ENCODE results near the gene ATP1A1. TPM values are rescaled to one million over a fixed set of nuclear protein-coding genes. Genes with fewer than 3 reads are reported as not detected.
A peak's percentile ranks its signal among the peaks of the same experiment; 100 is the strongest.

ATP1A1 gene
- total RNA-seq, 2 experiments from 2014 or later: 251 to 262 TPM

GRCh38 chr1:116372191-116372590 is 853 bp upstream of the ATP1A1 start:
- intact Hi-C loops (cut with DNase I, micrococcal nuclease): loop anchor here in 1 of 2 experiments (5.0 kb wide), 2 partner anchors 45 kb away; no protein-coding TSS in a partner anchor
- peak overlapping the region; percentile 88 for H3K4me3 Mint-ChIP-seq
- TF ChIP-seq CTCF (IDR thresholded peaks at IDR 0.05): no peak
- Histone ChIP-seq H3K4me3 (ENCODE audit: low read length) (peak overlapping the region; percentile 77), H3K4me1 (ENCODE audit: insufficient read depth, low read length) (peaks cover 38% of the 10 kb centered on the region), H3K27ac (ENCODE audit: low read depth in 1 of 2, low read length in 2 of 2) (no peak overlapping the region), H3K9me3 (ENCODE audit: control insufficient read depth in 1 of 2, insufficient read depth in 1 of 2, low read length in 2 of 2) (no peaks in the 10 kb centered on the region), H3K36me3 (ENCODE audit: insufficient read depth, low read length) (no peaks in the 10 kb centered on the region), H3K27me3 (ENCODE audit: control insufficient read depth in 1 of 2, insufficient read depth in 2 of 2, low read length in 2 of 2) (no peaks in the 10 kb centered on the region)
- H3K27me3 Mint-ChIP-seq: no peaks in the 10 kb centered on the region
- H3K4me1 Mint-ChIP-seq (ENCODE audit: low read depth): peaks cover 58% of the 10 kb centered on the region
- no peaks in the 10 kb centered on the region for H3K9me3 Mint-ChIP-seq
- peak in 2 of 14 experiments; percentile 31 to 47 for DNase-seq
- no peak for ATAC-seq (ENCODE audit: poor library complexity)
- POLR2A ChIA-PET: interaction anchor here (1.0 to 5.7 kb wide), 6 partner anchors 11 to 51 kb away, joined by 3 to 35 read pairs (median 7); no protein-coding TSS in a partner anchor
- CTCF ChIA-PET: interaction anchor here (1.9 to 2.0 kb wide), 2 partner anchors 12 to 233 kb away, joined by 4 to 6 read pairs; no protein-coding TSS in a partner anchor
- peak overlapping the region; percentile 93 for H3K27ac Mint-ChIP-seq
- H3K36me3 Mint-ChIP-seq (ENCODE audit: low read depth): peaks cover 23% of the 10 kb centered on the region

- no peaks in the 10 kb centered on the region for H3K27me3 ChIP-seq (ENCODE audit: control insufficient read depth in 1 of 2, insufficient read depth in 2 of 2, low read length in 2 of 2)
- Mint-ChIP-seq H3K27ac (peak overlapping the region; percentile 93), H3K4me3 (peak overlapping the region; percentile 98), H3K4me1 (ENCODE audit: low read depth) (peaks cover 58% of the 10 kb centered on the region), H3K9me3 (no peaks in the 10 kb centered on the region), H3K36me3 (ENCODE audit: low read depth) (peaks cover 35% of the 10 kb centered on the region), H3K27me3 (no peaks in the 10 kb centered on the region)
- intact Hi-C loops (cut with DNase I, micrococcal nuclease): loop anchor here (1.0 to 5.0 kb wide), 5 partner anchors 15 to 197 kb away; partner anchors contain the start of gene CD58 (in 1 of the 2)
- no peaks in the 10 kb centered on the region for H3K36me3 ChIP-seq (ENCODE audit: insufficient read depth, low read length)
- ATAC-seq (ENCODE audit: poor library complexity) (peak; percentile 31), DNase-seq (peak; percentile 42 to 77 (median 54))
- CTCF ChIA-PET: interaction anchor here (1.7 to 2.0 kb wide), 2 partner anchors 17 to 235 kb away, joined by 3 to 6 read pairs; no protein-coding TSS in a partner anchor
- POLR2A ChIA-PET: interaction anchor here (0.8 to 5.7 kb wide), 14 partner anchors 7 to 686 kb away, joined by 3 to 35 read pairs (median 6); partner anchors contain the start of gene TTF2
- peaks cover 39% of the 10 kb centered on the region for H3K4me1 ChIP-seq (ENCODE audit: insufficient read depth, low read length)
- peak overlapping the region; percentile 77 for H3K4me3 ChIP-seq (ENCODE audit: low read length)
- peak overlapping the region; percentile 88 to 98 for H3K27ac ChIP-seq (ENCODE audit: low read depth in 1 of 2, low read length in 2 of 2)
- TF ChIP-seq CTCF (IDR thresholded peaks at IDR 0.05): no peak
- no peaks in the 10 kb centered on the region for H3K9me3 ChIP-seq (ENCODE audit: control insufficient read depth in 1 of 2, insufficient read depth in 1 of 2, low read length in 2 of 2)
These were observed 648 bp downstream of the ATP1A1 start for GRCh38 chr1:116373431-116374352.

GRCh38 chr1:116374353-116375147 is 1.5 kb downstream of the ATP1A1 start:
- H3K4me1 ChIP-seq (ENCODE audit: insufficient read depth, low read length): peaks cover 45% of the 10 kb centered on the region
- TF ChIP-seq CTCF (IDR thresholded peaks at IDR 0.05): no peak
- DNase-seq (peak in 11 of 14 experiments; percentile 14 to 63 (median 28)), ATAC-seq (ENCODE audit: poor library complexity) (no peak)
- H3K9me3 ChIP-seq (ENCODE audit: control insufficient read depth in 1 of 2, insufficient read depth in 1 of 2, low read length in 2 of 2): no peaks in the 10 kb centered on the region
- Mint-ChIP-seq H3K27ac (peak overlapping the region; percentile 93), H3K4me3 (peak overlapping the region; percentile 98), H3K27me3 (no peaks in the 10 kb centered on the region), H3K36me3 (ENCODE audit: low read depth) (peaks cover 41% of the 10 kb centered on the region), H3K4me1 (ENCODE audit: low read depth) (peaks cover 66% of the 10 kb centered on the region), H3K9me3 (no peaks in the 10 kb centered on the region)
- intact Hi-C loops (cut with DNase I, micrococcal nuclease): loop anchor here (1.0 to 5.0 kb wide), 10 partner anchors 14 to 222 kb away; partner anchors contain the start of gene CD58 (in 1 of the 2)
- ChIA-PET CTCF (interaction anchor here (1.0 to 1.7 kb wide), 3 partner anchors 12 to 236 kb away, joined by 3 to 5 read pairs (median 4); no protein-coding TSS in a partner anchor), POLR2A (interaction anchor here (0.6 to 5.7 kb wide), 24 partner anchors 8 to 686 kb away, joined by 3 to 35 read pairs (median 5); partner anchors contain the start of gene TTF2)
- no peaks in the 10 kb centered on the region for H3K27me3 ChIP-seq (ENCODE audit: control insufficient read depth in 1 of 2, insufficient read depth in 2 of 2, low read length in 2 of 2)
- peak overlapping the region; percentile 88 to 98 for H3K27ac ChIP-seq (ENCODE audit: low read depth in 1 of 2, low read length in 2 of 2)
- H3K36me3 ChIP-seq (ENCODE audit: insufficient read depth, low read length): no peaks in the 10 kb centered on the region
- peak overlapping the region; percentile 77 for H3K4me3 ChIP-seq (ENCODE audit: low read length)
